GM19463 (cell line): ENCODE data around the gene REXO5.

Source experiments
- ATAC-seq: cut with Tn5 transposase; IDR thresholded peaks from one replicate; pipeline ENCODE4 v1.9.1; 2021; ENCODE audit warnings: mild to moderate bottlenecking, moderate library complexity; ENCODE audit not compliant: unreplicated experiment

The REXO5 gene

DNA sequence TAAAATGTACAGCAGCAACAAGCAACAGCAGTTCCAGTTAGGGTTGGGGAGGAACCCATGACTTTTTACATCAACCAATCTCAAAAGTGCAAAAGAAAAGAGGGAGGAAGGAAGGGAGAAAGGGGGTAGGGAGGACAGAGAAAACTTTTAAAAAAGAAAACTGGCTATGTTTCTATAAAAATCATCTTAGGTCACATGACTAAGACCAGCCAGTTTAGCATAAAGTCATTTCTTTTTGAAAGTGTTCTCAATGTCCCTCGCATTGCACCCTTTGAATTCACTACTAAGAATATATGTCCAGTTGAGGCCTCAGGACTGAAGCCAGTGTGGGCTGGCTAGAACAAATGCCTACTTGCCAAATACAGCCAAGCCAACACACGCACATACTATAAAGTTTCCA is 64.9 kb downstream of the REXO5 start:
- ATAC-seq, result no peak

DNA sequence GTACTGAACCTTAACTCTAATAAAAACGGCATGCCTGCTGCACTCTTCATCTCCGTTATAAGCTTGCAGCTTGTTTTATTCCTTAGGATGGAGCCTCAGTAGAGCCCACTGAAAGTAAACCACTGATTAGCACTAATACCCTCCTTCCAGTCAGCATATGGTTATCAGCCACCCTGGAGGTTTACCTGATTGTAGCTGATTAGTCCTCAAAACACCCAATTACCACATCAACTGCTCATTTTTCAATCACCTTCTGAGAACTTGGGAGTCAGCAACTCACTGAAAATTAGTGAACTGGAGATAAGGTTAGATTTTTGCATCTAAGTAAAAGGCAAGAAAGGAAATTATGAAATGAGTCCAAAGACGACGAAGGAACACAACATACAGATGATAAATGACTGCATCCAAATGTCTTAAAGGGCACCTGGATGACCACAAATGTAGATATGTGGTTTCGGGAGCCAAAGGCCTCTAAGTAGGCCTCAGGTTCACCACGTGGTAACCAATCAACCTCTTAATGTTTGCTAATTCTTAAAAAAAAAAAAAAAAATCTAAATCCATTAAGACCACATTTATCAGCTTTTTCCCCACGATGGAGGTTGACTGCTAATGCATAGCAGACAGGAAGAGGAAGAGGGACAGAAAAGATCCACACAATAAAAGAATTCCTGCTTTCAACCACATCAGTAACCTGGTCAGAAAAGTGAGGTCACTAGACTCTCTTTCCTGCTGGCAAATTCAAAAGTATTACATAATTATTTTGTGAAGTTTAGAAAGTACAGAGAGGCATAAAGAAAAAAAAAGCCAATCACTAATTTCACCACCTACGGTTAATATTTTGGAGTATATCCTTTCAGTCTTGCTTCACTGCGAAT is 65.9 kb downstream of the REXO5 start:
- no peak for ATAC-seq

DNA sequence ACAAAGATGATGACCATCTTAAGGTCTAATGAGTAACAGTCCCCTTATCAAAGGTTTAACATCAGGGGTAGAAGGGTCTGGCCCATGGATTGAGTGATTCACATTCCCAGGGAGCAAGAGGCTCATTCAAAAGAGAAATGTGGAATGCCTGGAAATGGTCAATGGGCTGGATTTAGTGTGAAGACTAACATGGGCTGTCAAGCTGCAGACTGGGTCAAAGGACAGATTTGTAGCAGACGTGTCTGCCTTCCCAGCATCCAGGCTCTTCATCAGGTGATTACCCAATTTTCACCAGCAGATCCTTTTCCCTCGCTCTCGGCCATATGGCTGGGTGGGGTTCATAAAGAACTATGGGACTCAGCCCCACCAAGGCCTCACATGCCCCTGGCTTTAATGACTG is 67.0 kb downstream of the REXO5 start:
- no peak for ATAC-seq

DNA sequence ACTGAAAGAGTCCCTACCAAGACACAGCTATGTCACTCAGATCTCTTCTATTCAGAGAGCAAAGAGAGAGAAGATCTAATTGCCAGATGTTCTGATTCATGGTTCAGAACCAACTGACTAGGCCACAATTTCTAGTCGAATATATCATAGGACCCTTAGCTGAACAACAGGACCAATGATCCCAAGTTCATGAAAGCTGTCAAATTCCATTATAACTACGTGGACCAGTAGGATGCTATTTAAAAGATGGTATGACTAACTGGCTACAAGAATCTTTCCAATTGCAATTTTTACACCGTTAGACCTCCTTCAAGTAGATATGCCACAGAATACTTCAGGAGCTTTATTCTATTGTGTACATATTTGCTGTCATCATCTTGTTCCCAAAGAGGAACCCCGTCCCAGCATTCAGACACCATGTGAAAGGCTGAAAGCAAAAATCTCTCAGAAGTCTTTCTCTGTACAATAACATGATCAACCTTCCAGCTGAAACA is 67.8 kb downstream of the REXO5 start:
- no peak for ATAC-seq

DNA sequence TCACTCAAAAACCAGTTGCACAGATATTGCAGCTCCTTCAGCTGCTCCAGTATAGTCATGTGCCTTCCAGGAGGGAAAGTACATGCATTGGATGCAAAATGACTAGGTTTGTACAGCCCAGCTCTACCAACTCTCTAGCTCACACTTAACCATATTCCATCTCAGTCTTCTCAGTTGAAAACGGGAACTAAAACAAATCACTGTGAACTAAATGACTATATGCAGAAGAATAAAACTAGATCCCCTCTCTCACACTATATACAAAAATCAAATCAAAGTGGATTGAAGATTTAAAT is 69.0 kb downstream of the REXO5 start:
- ATAC-seq, result no peak

DNA sequence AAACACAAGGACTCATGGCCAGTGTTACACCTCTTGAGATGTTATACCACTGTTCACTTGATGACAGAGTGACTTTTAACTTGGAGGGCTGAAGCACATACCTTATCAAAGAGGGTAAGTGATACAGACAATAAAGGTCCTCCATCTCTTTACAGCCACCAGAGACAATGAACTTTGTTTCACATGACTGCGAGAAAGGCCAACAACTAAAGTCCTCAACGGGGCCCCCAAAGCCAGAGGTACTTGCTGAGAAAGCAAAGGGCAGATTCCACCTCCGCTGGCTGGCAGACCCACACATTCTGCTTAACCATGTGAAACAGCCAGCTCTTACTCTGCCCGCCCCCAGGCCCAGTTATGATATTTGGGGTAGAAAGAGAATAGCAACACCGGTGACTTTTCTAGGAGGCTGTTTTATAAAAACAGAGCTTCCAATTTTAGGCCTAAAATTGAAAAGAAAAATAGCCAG is 72.4 kb downstream of the REXO5 start:
- peak; percentile 16 for ATAC-seq

DNA sequence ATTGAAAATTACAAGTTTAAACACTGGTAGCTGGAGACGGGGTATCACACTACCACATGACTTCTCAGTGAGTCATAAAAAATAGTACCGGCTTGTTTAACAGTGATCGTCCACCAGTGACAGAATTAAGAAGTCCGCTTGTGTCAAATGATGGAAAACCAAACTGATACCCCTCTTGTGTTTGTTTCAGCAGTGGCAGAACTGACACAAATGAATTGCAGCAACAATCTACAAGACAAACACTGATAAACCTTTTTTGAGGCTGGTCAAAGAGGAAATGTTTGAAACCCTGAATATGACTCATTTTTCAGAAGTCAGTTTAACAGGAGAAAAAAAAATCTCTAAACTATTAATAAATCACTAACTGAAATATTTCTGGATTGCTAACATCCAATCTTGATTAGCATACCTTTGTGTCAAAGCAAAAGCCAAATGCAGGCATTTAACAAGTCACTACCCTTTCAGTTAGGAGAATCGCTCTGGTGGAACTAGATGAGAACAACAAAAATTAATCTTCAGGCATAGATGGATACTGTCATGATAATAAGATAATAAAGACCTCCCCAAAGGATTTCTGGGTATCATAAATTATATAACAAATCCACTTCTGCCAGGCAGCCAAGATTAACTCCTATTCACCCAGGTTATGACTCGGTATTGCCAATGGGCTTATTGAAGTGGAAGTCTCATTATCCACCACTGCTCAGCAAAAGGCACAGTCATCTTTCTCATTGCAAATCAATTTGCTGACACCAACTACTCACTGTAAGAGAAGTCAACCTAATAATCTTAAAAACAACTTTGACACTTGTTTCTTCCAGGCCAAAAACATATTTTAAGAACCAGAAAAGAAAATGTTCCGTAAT is 73.1 kb downstream of the REXO5 start:
- ATAC-seq, result peak; percentile 51

DNA sequence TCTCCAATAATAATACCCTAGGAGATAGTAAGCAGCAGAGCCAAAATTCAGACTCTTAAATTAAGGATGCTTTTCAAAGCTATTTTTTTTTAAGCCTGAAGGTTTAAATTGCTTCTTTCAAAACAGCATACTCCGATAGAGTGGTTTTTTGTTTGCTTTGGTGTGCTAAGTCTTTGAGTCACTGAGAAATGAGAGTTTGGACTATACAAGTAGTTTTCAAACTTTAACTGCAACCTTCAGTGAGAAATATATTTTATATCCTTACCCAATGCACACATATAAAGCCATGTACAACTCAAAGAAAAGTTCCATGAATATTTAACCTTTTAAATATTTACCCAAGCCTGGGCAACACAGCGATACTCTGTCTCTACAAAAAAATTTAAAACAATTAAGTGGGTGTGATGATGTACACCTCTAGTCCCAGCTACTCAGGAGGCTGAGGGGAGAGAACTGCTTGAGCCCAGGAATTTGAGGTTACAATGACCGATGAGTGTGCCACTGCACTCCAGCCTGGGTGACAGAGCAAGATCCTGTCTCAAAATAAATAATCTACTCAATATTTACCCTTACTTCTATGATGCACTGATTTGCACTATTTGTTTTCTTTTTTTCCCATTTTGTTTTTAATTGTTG is 74.7 kb downstream of the REXO5 start:
- ATAC-seq, result no peak

DNA sequence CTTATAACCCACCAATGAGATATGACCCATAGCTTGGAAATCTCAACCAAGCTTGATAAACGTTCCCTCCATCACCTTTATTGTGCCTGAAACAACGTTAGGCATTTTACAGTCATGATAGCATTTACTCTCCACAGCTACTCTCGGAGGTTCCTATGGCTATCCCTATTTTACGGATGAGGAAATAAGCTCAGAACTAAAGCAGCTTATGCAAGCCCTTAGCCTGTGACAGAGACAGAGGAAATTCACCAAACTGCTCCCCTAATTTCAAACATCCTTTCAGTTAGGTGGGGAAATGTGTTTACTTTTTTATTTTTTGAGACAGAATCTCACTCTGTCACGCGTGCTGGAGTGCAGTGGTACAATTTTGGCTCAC is 75.2 kb downstream of the REXO5 start:
- no peak for ATAC-seq

DNA sequence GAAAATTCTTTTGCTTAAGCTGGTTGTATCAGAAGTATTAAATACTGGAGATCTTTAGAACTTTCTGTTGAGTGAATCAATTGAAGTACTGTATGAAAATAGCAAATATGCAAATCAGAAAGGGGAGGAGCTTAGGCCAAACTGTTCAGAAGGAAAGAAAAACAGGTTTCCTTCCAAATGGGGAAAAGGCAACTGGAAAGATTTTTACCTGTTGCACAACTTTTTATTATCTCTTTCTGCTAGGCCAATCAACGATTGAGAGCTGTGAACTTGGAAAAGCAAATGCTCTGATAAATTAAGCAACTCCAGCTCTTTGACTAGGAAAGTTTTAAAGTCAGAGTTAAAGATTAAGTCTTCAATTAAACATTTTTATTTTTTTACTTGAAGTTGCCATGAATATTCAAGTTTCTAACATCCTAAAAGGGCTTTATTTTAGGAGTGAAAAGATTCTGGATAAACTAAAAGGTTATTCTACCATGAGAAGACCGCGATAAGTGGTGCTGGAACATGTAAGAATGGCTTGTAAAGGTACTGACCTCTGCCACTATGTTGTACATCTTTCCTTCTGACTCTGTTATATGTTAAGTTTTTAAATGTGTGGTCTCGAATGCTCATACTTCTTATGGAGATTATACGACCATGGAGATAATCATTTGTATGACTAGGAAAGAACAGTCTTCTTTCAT is 77.4 kb downstream of the REXO5 start:
- no peak for ATAC-seq

DNA sequence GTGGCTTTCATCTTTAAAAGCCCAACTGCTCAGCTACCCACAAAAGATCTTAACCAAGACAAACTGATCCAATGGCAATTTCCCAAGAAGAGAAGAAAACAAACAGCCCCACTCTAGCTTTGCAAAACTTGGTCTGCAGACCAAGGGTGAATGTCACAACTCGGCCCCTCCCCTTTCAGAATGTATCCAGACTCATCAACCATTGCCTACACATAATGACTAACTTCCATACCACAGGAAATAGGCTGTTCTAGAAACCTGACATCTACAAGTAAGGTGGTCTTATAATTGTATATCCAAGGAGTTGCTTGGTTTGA is 77.9 kb downstream of the REXO5 start:
- ATAC-seq, result no peak

DNA sequence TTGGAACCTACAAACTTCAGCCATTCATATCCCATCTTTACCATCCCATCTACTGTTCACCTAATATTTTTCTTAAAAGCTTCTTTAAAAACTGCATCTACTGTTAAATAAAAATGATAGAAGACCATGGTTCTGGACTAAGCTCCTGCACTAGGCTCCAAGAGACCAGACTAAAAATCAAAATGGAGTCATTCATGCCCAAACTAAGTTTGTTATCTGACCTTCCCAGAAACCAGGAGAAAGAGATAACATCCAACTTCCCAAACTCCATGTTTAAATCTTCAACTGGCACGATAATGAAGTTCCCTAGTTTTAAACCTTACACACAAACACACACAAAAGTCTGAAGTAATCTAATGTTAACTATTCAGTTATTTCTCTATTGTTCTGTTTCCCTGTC is 80.0 kb downstream of the REXO5 start:
- ATAC-seq, result no peak

DNA sequence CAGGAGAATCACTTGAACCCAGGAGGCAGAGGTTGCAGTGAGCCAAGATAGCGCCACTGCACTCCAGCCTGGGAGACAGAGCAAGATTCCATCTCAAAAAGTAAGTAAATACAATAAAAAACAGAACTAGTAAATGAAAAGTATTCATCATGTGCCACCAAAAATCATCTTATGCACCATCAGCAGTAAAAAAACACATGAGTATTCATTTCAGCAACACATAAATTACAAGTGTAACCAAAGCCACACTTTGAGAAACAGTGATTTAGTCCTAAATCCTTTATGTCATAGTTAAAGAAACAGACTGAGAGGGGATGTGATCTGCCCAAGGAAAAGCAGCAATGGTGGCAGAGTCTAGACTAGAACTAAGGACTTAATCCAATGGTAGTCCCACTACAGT is 80.9 kb downstream of the REXO5 start:
- no peak for ATAC-seq

DNA sequence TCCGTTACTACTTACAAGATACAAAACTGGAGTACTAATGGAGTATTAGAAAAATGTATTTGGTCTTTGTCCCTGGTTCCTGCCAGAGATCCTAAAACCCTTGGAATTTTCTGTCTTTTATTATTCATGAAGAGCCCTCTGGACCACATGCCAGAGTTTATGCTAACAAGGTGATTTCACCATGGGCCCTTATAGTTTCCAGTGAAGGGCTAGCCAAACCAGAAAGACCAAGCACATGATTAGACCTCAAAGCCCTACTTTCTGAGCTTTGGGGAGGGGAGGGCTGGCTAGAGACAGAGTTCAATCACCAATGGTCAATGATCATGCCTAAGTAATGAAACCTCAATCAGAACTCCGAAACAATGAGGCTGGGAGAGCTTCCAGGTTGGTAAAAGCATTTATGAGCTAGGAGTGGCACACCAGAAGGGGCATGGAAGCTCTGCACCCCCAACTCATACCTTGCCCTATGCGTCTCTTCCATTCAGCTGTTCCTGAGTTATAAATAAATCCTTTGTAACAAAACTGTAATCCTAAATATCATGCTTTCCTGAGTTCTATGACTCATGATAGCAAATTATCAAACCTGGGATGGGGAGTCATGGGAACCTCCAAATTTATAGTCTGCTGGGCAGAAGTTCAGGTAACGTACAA is 83.4 kb downstream of the REXO5 start:
- no peak for ATAC-seq

DNA sequence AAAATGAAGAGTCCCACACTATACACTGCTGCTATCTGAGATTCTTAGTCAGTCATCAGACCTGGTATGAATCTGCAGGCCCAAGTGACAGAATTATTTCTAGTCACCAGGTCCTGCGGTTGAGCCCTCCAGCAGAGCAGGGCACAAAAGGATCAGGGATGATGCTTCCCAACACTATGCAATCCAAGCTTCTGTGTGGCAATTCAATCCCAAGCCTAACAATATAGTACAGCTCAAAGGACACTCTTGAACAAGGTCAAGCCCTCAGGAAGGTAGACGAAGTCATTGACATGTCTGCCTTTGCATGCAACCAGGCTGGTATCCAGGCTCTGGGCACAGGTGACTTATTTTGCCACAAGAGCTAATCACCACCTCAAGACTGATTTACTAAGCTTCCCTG is 88.1 kb downstream of the REXO5 start:
- ATAC-seq, result no peak

DNA sequence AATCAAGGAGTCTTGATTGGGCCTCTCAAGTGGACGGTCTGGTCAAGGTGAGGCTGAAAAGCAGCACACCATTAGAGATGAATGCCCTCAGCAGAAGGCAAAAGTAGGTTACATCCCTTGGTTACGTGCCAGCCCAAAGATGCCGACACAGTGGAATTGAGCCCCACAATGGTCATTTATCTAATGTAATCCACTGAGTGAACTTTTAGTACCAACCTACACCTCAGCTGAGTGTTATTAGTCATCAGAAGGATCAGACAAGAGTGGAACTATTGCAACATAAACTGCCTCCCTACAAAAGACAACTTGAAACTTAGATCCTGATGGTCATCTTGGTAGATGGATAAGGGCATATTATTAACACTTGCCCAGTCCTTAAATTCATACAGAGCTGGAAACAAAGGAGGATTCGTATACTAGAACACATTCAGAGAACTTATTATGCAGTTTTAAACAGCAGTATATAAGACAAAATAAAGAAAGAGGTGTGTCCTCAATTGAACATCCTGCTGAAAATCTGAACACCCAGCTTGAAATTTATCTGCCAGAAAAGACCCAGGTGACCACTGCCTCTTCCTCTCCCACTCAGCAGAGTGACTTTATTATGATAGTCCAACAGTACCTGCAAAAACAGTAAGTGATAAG is 91.0 kb downstream of the REXO5 start:
- no peak for ATAC-seq

DNA sequence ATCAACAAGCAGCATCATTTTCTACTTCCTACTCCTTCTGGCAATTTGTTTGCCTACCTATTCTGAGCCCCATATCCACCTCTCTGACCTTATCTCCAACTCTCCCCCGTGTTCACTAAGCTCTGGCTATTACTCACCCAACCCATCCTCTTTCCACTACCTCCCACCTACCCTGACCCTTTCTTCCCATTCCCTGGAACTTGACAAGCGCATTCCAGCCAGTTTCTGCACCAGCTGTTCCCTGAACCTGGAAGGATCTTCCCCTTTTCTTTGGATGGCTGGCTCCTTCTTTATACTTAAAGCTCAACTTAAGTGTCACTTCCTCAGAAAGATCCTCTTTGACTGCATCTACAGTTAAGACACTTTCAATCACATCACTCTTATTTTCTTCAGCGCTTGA is 91.6 kb downstream of the REXO5 start:
- no peak for ATAC-seq

DNA sequence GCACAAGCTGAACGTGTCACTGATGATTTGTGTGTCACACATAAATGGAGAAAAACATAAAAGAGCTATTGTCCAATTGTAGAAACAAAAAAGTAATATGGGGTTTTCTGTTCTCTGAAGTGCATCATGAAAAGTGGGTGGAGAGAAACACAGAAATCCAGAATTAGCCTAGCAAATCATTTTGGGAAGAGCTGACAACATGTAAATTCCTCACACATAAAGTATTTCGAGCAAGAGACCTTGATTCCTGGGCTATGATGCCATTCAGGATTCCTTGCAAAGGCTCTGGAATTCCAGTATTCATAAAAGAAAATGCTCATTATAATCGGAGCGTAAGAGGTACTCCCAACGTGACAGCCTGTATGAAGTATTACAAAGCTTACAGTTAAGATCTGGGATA is 92.7 kb downstream of the REXO5 start:
- no peak for ATAC-seq
